OCI-LY1 (cell line): Measurements from ENCODE around the gene EIF4E3.

ENCODE experiments used
- H2AFZ ChIP-seq: fragments of 200-600 bp; sonication (generic), shearing (Covaris generic); 2 replicates; pipeline ENCODE4 v1.6.0; 2014; ENCODE audit warnings: antibody characterized with exemption, mild to moderate bottlenecking, low read length
- H3F3A ChIP-seq: fragments of 200-600 bp; sonication (generic), shearing (Covaris generic); 2 replicates; pipeline ENCODE4 v1.6.0; 2014; ENCODE audit warnings: mild to moderate bottlenecking, antibody characterized with exemption, low read length, moderate library complexity; ENCODE audit not compliant: insufficient read depth
- H3K27ac ChIP-seq: fragments of 200-600 bp; sonication (generic); 2 replicates; pipeline ENCODE4 v1.5.1; 2014; ENCODE audit warnings: low read length, mixed run types, mild to moderate bottlenecking, low read depth; ENCODE audit not compliant: poor library complexity, severe bottlenecking
- H3K27me3 ChIP-seq: fragments of 200-600 bp; sonication (generic); 2 replicates; pipeline ENCODE4 v1.6.0; 2014; ENCODE audit warnings: antibody characterized with exemption, mild to moderate bottlenecking, low read length, moderate library complexity; ENCODE audit not compliant: insufficient read depth
- H3K36me3 ChIP-seq: fragments of 200-600 bp; sonication (generic); 2 replicates; pipeline ENCODE4 v1.6.1; 2014; ENCODE audit warnings: mild to moderate bottlenecking, antibody characterized with exemption, low read length, moderate library complexity, mixed read lengths; ENCODE audit not compliant: insufficient read depth
- H3K4me1 ChIP-seq: fragments of 200-600 bp; sonication (generic); 2 replicates; pipeline ENCODE4 v1.5.1; 2014; ENCODE audit warnings: mild to moderate bottlenecking, low read length, moderate library complexity; ENCODE audit not compliant: insufficient read depth, severe bottlenecking
- H3K4me2 ChIP-seq: fragments of 200-600 bp; sonication (generic), shearing (Covaris generic); 2 replicates; pipeline ENCODE4 v1.6.1; 2014; ENCODE audit warnings: low read length
- H3K4me3 ChIP-seq: fragments of 200-600 bp; sonication (generic); 2 replicates; pipeline ENCODE4 v1.5.1; 2014; ENCODE audit warnings: low read length, low read depth, mild to moderate bottlenecking, mixed read lengths; ENCODE audit not compliant: poor library complexity, severe bottlenecking
- H3K79me2 ChIP-seq: fragments of 200-600 bp; shearing (Covaris generic); 2 replicates; pipeline ENCODE4 v1.6.1; 2016; ENCODE audit warnings: mixed run types, low read length, mixed read lengths; ENCODE audit not compliant: insufficient read depth
- H3K9ac ChIP-seq: fragments of 200-600 bp; sonication (generic), shearing (Covaris generic); 2 replicates; pipeline ENCODE4 v1.6.1; 2014; ENCODE audit warnings: mild to moderate bottlenecking, low read length, mixed read lengths
- H3K9me2 ChIP-seq: fragments of 200-600 bp; sonication (generic), shearing (Covaris generic); 2 replicates; pipeline ENCODE4 v1.6.1; 2014; ENCODE audit warnings: low read depth, mild to moderate bottlenecking, low read length, mixed read lengths
- H3K9me3 ChIP-seq: fragments of 200-600 bp; shearing (Covaris generic); 2 replicates; pipeline ENCODE4 v1.6.1; 2014; ENCODE audit warnings: low read length, mixed read lengths
- H4K20me1 ChIP-seq: fragments of 200-600 bp; sonication (generic), shearing (Covaris generic); 2 replicates; pipeline ENCODE4 v1.6.0; 2016; ENCODE audit warnings: mild to moderate bottlenecking, low read length; ENCODE audit not compliant: insufficient read depth
- CTCF ChIP-seq: fragments of 200-600 bp; sonication (generic), shearing (Covaris generic); IDR thresholded peaks from 2 replicates; pipeline ENCODE4 v1.5.1; 2017; ENCODE audit warnings: mild to moderate bottlenecking, antibody characterized with exemption, low read length, moderate library complexity, mixed read lengths
- EZH2 ChIP-seq: fragments of 200-600 bp; sonication (generic), shearing (Covaris generic); IDR thresholded peaks from 2 replicates; pipeline ENCODE4 v1.8.0; 2017; ENCODE audit warnings: borderline replicate concordance, mixed run types, mild to moderate bottlenecking, antibody characterized with exemption, low read length, moderate library complexity, mixed read lengths

Gene EIF4E3

GRCh38 chr3:71647751-71648150, 77.5 kb downstream of the EIF4E3 start:
- Histone ChIP-seq H3K36me3 (no peaks in the 10 kb centered on the region), H3K27me3 (0 out of 2 replicates have a peak, but pooled peaks cover 2% of the 10 kb centered on the region), H3K9me2 (no peaks in the 10 kb centered on the region), H3K4me3 (no peak overlapping the region), H3K9me3 (no peaks in the 10 kb centered on the region), H2AFZ (no peak overlapping the region), H3K9ac (no peak overlapping the region), H3K4me1 (peaks cover 3% of the 10 kb centered on the region), H3K4me2 (no peak overlapping the region), H3K27ac (no peak overlapping the region), H4K20me1 (no peaks in the 10 kb centered on the region), H3K79me2 (no peaks in the 10 kb centered on the region), H3F3A (no peaks in the 10 kb centered on the region)
- no peak for TF ChIP-seq EZH2
- TF ChIP-seq CTCF, result no peak

DNA sequence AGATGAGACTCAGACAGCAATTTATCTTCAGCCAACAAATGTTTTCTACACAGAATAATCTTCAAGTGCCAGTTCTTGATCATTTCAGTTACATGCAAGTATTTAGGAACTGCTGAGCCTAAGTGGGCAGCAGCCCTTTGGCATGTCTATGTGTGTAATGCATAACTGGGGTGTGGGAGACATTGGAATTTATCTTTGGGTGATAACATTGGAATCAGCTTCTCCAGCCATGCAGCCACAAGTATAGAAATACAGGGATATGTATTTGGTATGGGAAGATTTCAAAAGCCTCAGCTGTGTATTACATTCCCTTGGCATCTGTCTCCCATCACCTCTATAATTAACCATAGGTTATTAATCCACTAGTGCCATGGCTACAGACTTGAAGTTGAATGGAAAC, 78.2 kb downstream of the EIF4E3 start:
- Histone ChIP-seq H3K9me2 (no peaks in the 10 kb centered on the region), H3K9me3 (no peaks in the 10 kb centered on the region), H3K27ac (no peak overlapping the region), H2AFZ (no peak overlapping the region), H3K79me2 (no peaks in the 10 kb centered on the region), H3K27me3 (0 out of 2 replicates have a peak, but pooled peaks cover 2% of the 10 kb centered on the region), H3K36me3 (no peaks in the 10 kb centered on the region), H3K4me1 (no peaks in the 10 kb centered on the region), H3K4me3 (no peak overlapping the region), H3F3A (no peaks in the 10 kb centered on the region), H3K9ac (no peak overlapping the region), H3K4me2 (no peak overlapping the region), H4K20me1 (no peaks in the 10 kb centered on the region)
- no peak for TF ChIP-seq EZH2
- no peak for TF ChIP-seq CTCF

DNA sequence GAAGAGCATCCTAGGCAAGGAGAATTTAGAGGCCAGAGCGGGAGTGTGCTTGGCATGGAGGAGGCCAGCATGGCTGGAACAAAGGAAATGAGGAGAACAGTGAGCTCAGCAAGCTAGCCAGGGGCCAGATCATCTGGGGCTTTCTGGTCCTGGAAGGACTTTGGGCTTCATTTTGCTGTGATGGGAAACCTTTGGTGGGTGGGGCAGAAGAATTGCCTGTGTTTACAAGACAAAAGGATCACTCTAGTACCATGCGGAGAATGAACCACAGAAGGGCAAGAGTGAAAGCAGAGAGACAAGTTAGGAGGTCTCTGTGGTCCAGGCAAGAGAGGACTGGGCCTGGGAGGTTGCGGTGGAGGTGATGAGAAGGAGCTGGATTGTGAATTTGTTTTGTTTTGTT, 80.1 kb downstream of the EIF4E3 start:
- Histone ChIP-seq H3K4me1 (no peaks in the 10 kb centered on the region), H3K9ac (no peak overlapping the region), H3K4me2 (no peak overlapping the region), H4K20me1 (no peaks in the 10 kb centered on the region), H3K27me3 (0 out of 2 replicates have a peak, but pooled peaks cover 2% of the 10 kb centered on the region), H3K9me2 (no peaks in the 10 kb centered on the region), H3K4me3 (no peak overlapping the region), H3K9me3 (no peaks in the 10 kb centered on the region), H3K79me2 (no peaks in the 10 kb centered on the region), H3K27ac (no peak overlapping the region), H3K36me3 (no peaks in the 10 kb centered on the region), H3F3A (no peaks in the 10 kb centered on the region), H2AFZ (no peak overlapping the region)
- TF ChIP-seq CTCF, result no peak
- TF ChIP-seq EZH2, result no peak
